Measurements from ENCODE around the gene EDA2R.
A peak's percentile ranks its signal among the peaks of the same experiment; 100 is the strongest.

EDA2R gene, protein sequence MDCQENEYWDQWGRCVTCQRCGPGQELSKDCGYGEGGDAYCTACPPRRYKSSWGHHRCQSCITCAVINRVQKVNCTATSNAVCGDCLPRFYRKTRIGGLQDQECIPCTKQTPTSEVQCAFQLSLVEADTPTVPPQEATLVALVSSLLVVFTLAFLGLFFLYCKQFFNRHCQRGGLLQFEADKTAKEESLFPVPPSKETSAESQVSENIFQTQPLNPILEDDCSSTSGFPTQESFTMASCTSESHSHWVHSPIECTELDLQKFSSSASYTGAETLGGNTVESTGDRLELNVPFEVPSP

DNA sequence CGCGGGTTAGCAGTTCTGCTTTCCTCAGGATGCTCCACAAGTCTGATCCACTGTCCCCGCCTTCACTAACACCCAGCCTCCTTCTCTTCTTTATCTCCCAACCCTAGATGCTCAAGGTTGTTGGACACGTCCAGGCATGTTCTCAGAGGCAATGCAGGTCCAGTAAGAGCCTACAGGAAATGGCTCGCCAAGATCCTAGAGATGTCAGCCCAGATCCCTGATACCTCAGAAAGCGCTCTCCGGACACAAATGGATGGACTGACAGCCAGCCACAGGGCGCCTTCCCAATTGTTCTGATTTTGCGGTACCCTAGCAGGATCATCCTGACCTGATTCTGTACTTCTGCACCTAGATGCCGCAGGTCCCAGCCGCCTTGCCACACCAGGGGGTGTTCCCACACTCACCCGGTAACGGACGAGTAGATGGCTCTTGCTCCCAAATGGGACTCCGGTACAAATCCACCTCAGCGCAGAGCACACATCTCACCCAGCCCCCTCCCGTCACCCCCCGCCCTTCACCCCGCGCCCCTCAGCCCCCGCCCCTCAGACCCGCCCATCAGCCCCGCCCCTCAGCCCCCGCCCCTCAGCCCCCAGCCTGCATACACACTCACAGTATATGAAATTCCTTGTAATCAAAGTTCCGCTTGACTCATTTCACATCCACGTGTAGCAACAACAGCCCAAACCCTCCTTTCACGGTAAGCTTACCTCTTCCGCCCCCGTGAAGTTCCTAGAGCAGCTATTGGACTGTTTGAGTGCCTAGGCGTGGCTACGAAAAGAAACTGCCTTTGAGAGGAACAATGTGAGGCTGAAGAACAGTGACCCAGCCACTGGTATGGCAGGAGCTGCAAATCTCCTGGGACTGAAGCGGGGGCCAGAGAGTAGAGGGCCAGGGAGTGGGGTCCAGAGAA is at the start of gene EDA2R:
TSS of gene EDA2R (minus strand) at position 488 of the 910 bp plus-strand sequence. CDS start 23,058 bp downstream, outside the sequence.
- DNase-seq = peak in 1 of 2 donors; percentile 1

DNA sequence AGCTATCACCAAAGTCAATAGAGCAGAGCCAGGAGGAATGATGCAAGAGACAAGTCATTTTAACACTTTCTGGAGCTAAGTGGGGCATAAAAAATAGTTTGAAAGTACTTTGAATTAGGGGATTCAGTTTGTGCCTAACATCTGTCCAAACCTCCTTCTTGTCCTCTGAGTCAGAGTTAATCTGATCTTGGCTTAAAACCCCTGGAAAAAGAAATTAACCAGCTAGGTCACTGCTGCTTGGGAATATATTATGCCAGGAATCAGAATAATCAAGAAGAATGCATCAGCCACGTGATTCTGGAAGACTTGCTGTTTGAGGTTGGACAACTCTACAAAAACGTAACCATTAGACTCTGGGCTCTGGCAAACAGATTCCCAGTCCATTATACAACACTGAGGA is 45.3 kb upstream of the EDA2R start:
- no peak for DNase-seq

DNA sequence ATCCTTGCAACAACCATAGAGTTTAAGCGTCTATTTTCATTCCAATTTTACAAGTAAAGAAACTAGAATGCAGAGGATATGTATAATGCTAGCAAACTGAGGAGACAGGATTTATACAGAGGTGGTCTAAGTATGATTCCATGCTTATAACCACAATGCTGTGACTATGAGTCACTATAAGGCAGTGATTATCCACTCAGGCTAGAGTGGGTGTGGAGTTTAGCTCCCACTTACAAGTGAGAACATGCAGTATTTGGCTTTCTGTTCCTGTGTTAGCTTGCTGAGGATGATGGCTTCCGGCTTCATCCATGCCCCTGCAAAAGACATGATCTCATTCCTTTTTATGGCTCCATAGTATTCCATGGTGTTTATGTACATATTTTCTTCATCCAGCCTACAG is 41.6 kb upstream of the EDA2R start:
- no peak for DNase-seq

DNA sequence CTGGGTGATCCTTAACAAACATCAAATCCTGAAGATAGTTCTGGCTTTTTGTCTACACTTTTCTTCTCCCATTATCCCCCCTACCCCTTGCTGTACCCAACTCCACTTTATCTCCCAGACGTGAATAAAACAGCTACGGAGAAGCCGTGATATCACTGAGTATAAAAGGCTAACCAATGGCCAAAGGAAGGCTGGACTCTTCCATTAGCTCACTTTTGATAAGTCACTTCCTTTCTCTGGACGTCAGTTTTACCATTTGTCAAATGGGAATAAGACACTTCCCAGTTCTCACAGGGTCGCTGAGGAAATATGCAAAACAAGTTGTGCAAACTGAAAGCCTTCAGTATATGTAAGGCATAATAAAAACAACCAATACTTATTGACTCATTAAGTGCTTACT is 38.6 kb upstream of the EDA2R start:
- DNase-seq = no peak

DNA sequence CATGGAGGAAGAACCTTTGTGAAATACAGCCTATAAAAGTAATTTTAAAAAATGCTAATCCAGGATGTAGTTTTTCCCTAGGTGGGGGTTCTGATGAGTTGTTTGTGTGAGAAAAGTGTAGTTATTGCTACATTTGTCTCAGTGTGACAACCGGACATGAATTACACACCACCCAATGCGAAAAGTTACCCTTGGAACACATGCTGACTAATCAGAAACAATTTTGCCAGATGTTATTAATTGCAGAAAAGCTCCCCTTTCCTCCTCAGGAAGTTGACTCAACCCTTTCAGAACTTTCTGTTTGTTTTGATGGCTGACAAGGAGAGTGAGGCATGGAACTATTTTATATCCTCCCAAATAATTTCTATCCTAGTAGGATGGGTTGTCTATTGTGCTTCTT is 38.1 kb upstream of the EDA2R start:
- no peak for DNase-seq

DNA sequence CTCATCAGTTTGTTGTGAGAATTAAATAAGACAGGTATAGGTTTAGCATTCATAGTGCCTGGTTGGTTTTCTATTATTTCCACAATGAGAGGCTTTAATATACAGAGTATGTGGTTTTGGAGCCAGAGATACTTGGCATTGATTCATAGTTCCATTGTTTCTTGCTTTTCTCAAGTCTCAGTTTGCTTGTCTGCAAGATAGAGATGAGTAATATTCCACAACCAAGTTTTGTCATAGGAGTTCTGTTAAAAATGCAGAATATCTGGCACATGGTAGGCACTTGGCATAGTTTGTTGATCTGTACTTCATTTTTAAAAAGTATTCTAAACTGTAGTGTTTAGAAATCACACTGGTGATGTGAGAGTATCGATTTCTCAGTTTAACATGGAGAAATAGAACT is 37.5 kb upstream of the EDA2R start:
- DNase-seq = no peak

DNA sequence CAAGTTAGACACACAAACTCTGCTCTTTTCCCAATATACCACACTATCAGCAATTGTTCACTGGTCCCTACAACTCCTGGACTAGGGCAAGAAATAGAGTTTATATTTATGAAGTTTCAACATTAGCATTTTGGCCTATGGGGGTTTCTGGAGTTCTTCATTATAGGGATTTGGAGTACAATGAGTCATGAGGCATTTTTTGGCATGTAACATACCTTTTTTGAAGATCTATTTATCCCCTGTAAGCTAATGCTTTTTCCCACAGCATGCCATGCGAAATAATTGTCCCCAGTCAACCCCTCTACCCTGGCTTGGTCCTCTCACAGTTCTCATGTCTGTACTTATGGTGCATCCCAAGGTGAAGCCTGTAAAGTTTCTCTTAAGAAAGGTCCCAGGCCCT is 36.7 kb upstream of the EDA2R start:
- DNase-seq = no peak

DNA sequence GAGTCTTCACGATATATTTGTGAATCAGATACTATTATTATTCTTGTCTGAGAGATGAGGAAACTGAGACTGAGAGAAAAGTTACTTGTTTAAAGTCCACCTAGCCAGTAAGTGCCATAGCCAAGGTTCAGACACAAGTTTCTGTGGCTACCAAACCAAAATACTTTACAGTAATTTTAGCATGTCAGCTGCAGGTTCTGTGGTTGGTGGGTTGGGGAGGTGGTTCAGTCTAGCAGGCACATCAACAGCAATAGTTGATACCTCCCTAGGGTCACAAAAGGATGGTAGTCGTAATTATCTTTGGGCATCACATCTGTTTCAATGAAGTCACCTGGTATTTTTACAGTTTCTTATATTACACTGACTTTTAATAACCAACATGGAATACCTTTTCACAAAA is 35.6 kb upstream of the EDA2R start:
- no peak for DNase-seq

DNA sequence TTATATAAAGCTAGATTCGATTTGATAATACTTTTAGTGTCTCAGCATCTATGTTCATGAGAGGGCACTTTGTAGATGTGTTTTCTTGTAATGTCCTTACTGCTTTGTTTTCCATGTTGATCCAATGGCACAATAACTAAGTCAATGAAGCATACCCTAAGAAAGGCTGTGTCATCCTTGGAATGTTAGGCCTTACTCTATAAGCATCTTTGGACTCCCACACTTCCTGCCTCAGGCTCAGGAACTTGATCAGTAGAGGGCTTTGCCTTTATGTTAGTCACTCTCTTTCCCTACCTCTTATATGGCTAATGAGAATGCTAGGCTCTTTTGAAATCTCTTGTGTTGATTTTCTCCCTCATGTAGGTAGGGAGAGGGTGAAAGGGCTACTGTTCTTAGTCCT is 33.2 kb upstream of the EDA2R start:
- DNase-seq = no peak

DNA sequence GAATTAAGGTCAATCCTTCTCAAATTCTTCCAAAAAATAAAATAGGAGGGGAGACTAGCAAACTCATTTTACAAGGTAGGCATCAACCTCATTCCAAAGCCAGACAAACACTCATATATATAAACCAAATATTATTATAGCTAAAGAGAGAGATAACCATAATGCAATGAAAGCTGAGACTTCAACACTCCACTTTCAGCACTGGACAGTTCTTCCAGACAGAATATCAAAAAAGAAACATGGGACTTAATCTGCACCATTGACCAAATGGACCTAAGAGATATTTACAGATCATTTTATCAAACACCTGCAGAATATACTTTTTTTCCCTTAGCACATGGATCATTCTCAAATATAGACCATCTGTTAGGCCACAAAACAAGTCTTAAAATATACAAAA is 15.5 kb upstream of the EDA2R start:
- no peak for DNase-seq

DNA sequence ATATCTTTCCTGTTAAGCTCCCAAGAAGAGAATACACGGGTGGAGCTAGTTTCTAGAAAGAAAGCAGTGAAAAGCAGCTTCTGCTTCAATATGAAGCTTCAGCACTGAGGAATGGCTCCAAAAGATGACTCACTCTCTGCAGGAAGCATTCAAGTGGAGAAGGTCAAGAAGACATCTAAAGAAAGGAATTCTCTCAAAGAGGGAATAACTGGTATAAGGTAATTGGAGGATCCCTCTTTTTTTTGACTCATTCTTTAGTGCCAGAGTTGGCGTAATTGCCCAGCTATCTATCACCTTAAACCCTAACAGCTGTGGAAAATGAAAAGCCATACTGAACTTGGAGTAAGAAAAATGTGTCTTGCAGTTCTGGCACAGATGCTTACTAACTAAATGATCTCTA is 3.5 kb downstream of the EDA2R start:
- no peak for DNase-seq

DNA sequence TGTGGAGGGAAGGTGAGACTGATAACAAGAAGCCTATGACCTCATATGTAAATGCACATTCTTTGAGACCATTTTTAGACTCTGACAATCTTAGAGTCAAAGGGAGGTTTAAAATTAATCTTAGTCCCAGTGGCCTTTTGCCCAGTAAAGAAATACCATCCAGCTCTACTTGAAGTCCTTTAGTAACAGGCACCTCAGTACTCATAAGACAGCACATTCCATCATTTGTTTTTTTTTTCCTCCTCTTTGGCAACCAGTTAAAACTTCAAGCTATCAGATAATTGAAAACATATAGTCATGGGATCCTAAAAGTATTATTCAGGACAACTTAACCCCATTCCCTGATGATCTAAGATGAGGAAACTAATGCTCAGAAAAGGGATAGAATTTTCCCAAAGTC is 4.6 kb downstream of the EDA2R start:
- DNase-seq = no peak

DNA sequence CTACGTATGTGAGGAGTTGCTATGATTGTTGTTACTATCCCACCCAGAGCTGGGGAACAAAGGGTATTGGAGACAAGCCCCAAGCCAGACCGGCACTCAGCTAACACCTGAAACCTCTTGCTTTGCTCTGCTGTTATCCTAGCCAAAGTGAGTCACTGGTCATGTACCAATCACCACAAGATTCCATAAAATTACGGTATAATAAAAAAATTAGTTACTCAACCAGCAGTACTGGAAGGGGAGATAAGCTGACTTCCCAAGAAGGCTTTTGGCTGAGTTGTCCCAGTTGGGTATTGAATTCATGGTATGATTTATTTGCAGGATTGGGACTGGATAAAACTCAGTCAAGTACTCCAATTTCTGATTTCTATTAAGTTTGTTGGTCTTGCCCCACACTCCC is 5.3 kb downstream of the EDA2R start:
- no peak for DNase-seq

DNA sequence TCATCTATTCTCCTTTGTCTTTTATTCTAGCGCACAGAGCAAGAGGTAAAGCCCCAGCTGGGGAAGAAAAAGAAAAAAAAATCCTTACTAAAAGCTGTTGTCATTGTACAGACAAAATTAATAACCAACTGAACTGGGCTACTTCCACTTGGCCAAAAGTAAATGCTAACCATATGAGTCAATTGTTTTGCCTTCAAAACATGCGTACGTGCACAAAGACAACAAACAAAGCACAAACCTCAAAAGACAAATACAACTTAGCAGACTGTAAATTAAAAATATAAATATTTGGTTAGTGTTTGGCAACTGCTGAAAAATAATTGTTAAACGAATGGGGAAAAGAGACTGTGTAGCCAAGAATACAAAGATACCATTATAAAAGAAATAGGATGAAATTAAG is 5.9 kb downstream of the EDA2R start:
- no peak for DNase-seq

DNA sequence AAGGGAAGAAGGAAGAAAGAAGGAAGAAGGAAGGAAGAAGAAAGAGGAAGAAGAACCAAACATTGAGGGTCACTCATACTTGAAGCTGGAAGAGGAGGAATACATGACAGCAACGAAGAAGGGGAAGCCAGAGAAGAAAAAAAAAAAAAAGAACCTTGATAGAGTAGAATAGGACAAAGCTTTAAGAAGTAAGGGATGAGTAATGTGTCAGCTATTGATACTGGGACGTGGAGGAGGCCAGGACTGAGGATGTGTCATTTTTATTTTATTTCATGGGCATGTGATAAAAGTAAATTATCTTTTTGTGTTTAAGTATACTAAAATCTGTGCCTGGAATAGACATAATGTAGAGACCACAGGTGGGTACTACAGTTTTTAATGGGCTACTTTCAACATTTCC is 6.4 kb downstream of the EDA2R start:
- DNase-seq = no peak

DNA sequence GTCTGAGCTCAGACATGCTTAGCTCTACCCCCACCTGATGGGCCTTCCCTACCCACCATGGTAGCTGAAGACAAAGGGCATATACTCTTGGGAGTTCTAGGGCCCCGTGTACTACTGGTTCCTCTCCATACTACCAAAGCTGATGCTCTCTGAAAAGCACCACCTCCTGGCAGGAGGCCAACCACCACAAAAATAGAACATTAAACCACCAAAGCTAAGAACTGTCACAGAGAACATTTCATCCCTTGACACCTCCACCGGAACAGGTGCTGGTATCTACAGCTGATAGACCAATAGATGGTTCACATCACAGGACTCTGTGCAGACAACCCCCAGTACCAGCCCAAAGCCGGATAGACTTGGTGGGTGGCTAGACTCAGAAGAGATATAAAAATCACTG is 13.4 kb downstream of the EDA2R start:
- DNase-seq = no peak

DNA sequence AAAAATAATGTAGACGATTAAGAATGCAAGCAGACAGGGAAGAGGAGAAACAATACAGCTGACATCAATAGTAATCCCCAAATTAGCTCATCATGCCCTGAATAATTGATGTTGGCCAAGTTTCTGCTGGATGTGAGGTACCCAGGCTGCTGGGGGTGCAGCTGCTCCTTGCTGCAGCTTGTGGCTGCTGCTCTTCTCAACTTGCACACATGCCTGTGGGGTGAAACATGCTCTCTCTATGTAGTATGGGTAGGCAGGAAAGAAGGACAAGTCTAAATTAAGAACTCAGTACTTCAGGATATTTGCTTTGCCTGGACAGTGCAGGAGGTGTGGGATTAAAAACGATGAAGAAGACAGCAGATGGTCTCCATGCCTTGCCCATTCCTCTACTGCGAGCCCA is 16.7 kb downstream of the EDA2R start:
- no peak for DNase-seq

DNA sequence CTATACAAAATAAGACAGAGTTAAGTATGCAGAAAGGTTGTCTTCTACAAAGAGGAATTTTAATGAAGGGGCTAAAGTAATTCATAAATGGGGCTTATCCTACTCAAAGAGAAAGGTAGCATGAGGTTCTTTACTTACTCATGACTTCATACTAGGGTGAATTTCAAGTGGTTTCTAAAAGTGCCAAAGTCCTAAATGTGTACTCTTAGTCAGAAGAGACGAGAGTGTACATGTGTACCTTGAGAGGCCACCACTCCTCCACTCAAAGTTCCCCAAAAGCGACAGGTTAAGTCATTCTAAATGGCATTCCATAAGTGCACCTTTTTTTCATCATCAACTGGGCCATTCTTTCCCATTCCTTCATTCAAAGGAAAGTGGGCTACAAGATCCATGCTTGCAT is 21.9 kb downstream of the EDA2R start:
- no peak for DNase-seq

DNA sequence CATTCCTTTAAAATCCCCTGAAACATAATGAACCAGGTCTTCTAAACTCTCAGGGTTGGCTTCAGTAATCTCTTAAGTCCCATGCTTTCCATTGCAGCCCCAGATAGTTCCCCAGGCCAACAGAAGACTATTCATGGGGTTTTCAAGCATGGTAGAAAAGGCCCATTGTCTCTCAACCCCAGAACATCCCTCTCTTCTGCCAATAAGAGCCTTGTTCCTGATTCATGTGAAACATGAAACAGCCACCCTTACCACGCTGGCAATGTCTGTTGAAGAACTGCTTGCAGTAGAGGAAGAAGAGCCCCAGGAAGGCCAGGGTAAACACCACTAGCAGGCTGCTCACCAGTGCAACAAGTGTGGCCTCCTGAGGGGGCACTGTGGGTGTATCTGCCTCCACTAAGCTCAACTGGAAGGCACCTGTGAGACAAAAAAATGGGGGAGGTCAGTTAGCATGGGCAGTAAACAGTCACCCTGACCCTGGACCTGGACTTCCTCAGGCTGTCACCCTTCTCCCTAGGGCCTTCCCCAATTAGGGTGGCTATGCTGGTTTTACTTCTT is 36.4 kb downstream of the EDA2R start:
- DNase-seq = no peak

DNA sequence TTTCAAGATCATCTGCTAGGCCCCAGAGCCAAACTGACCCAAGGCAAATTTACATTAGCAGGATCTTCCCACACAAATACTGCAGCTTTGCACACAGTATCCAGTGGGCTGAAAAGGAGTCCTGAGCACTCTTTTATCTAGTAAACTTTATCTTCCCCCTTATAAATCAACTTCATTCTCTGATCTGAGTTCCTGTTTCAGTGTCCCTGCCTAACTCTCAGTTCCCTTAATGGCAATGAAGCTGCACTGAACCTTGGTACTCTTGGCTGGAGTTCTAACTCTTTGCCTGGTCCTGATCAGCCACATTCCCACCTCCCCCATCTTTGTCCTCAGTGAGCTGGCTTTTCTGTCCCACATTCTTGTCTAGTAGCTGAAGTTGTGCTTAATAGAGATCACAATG is 37.4 kb downstream of the EDA2R start:
- DNase-seq = no peak

DNA sequence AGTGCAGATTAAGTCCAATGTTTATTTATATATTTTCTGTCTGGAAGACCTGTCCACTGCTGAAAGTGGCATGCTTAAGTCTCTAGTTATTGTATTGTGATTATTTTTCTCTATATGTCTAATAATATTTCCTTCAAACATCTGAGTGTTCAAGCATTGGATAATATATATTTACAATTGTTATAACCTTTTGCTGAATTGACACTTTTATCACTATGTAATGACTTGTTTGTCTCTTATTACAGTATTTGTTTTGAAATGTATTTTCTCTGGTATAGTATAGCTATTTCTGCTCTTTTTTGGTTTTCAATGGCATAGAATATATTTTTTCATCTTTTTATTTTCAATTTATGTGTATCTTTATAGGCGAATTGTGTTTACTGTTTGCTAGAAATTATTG is 59.7 kb downstream of the EDA2R start:
- DNase-seq = no peak

DNA sequence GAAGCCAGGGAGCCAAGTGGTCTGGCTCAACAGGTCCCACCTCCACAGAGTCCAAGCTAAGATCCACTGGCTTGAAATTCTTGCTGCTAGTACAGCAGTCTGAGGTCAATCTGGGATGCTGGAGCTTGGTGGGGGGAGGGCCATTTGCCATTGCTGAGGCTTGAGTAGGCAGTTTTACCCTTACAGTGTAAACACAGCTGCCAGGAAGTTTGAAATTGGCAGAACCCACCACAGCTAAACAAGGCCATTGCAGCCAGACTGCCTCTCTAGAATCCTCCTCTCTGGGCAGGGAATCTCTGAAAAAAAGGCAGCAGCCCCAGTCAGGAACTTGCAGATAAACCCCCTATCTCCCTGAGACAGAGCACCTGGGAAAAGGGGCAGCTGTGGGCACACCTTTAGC is 84.9 kb downstream of the EDA2R start:
- DNase-seq = no peak

DNA sequence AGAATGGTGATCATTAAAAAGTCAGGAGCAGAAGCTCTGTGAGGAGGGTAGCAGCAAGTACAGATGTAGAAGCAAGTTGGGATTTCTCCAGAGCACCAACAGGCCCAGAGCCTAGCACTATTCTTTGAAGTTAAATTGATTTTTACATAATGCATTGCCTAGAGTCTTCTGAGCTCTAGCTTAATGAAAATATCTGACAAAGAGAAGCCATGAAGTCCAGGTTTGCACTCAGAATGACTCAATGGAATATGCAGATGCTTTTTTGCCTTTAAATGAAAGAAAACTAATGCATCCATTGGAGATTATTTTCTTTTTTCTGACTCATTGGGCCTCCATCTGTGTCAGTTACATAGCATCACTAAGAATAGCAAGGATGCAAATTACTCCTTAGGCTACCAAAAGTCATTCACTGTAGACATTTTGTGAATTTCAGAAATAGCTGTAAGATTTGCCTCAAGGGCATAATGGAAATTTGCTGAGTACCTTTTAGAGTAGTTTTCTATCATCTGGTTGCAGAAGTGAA is 91.0 kb downstream of the EDA2R start:
- DNase-seq = no peak

All from bone marrow (tissue), 2 donors.